HG02973 (cell line): ENCODE data around the gene RPAIN.
"Not testable (repeated sequence)": the region's sequence is repeated elsewhere in the genome, so short reads cannot be mapped to it uniquely, and the experiment has no call there.

Experiments
- ATAC-seq: cut with Tn5 transposase; IDR thresholded peaks from one replicate; pipeline ENCODE4 v1.9.1; 2021; ENCODE audit warnings: moderate library complexity; ENCODE audit not compliant: unreplicated experiment

Gene RPAIN

DNA sequence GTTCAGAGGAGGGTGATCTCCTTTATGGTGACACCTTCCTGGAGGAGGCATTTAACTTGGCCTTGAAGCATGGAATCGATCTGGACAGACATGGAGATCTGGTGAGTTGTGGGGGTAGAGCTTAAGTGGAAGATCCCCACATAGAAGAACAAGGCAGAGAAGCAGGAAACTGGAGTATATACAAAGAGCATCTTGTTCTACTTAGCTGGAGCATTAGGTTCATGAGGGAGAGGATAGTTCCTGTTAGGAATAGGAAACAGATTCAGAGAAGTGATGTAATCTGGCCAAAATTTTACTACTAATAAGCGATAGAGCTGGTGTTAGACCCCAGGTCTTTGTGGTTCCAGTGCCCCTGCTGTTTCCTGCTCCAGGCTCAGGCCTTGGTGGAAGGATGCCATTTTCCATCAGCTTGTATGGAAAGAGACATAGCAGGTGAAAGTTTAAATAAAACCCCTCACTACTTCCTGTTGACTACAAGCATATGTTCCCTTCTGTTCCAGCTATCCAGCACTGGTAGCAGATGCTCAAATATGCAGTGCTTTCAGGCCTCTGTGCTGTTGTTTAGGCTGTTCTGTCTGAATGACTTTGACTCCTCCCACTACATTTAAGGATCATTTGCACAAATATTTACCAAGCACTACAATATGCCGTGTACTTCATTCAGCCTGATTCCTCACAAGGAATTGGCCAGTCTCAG, 9.4 kb downstream of the RPAIN start:
- no peak for ATAC-seq

GRCh38 chr17:5430413-5430999, 10.5 kb downstream of the RPAIN start:
- ATAC-seq: no peak

- not testable (repeated sequence) for ATAC-seq
These were observed 11.3 kb downstream of the RPAIN start for GRCh38 chr17:5431234-5431633.

DNA sequence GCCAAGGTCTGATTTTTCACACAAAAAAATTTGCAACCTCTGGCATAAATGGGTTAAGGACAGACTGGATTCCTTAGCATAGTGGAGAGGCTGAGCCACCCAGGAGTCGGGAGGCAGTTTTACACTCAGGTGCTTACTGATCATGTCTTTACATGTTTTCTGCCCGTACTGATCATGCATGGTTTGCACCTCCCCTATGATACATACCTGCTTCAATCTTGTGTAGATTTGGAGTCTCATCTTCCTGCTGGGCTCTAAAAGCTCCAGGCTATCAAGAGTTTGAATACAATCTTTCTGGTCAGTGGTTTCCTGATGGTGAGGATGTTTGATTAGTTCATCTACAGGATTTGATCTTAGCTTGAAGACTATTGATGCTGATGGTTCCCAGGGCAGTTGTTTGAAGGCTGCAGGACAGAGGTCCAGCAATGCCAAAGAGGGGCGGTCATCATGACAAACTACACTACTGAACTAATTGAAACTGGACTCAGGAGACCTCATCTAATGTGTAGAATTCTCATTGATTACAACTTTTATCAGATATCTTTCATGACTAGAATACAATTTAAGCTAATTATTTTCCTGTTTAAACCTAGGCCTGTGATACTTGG, 12.1 kb downstream of the RPAIN start:
- ATAC-seq: no peak

- no peak for ATAC-seq
These were observed 15.0 kb downstream of the RPAIN start for GRCh38 chr17:5434984-5435383.

DNA sequence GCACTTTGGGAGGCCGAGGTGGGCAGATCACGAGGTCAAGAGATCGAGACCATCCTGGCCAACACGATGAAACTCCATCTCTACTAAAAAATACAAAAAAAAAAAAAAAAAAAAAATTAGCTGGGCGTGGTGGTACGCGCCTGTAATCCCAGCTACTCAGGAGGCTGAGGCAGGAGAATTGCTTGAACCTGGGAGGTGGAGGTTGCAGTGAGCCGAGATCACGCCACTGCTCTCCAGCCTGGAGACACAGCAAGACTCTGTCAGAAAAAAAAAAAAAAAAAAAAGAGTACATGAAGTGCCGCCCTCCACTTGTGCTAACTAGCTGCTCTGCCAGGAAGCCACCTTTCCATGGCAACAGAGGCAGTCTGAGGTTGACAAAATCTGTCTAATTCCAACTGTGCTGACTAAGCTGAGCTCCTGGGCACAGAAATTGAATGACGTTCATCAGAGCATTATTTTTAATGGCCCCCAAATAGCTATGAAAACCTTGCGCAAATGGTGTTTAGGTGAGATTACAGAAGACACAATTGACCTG, 15.9 kb downstream of the RPAIN start:
- not testable (repeated sequence) for ATAC-seq

DNA sequence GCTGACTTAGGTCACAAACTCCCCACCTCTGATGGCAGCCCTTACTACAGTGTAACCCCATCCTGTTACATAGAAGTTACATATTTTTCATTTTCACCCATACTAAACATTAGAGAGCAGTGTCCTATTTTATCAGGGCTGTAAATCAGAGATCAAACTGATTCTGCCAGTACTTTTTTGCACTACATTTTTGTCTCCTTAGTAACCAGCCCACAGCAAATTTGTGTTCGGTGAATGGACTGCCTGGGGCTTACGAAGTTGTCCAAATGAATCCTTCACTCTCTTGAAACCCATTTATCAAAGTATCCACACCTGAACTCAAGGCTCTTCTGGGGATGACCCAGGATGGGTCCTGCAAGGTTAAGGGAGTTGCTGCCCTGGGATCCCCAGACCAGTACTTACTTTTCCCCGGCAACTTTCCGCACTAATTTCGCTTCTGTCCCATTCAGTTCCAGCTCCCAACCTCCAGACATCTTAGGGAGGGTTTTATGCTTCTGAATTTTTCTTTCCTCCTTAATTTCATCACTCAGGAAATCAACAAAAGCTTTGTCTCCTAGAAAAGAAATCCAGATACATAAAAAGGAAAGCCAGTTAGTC, 17.8 kb downstream of the RPAIN start:
- ATAC-seq: no peak

DNA sequence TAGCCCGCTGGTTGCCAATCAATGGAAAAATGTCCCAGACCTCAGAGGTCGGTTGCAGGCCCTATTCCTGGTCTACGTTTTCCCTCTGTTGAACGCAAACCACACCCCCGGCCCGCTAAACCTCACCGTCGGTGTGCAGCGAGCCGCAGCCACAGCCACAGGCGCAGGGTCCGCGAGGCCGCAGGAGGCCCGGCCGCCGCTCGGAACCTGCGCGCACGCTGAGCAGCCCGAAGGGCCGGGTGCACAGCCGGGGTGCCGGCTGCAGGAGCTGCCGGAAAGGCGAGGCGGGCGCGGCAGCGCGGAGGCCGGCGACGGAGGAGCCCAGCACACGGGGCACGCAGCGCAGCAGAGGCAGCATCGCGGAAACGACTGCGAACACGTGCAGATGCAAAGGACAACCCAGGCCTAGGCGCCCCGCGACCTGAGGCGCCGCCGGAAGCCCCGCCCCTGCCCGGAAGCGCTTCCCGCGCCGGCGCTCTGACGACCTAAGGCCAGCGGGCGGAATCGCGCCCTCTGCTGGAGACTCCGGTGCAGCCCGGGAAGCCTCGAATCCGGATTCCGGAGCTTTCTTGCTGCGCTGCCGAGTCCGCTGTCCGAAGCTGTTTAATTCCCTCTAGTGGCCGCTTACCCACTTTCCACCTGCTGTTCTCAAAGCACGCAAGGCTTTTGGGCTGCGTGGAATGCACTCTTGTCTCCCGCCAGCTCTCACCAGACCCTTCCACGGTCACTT, 18.9 kb downstream of the RPAIN start, which contains the start of gene C1QBP:
Gene C1QBP (minus strand): TSS at position 440 of the 730 bp plus-strand sequence. CDS start 82 bp downstream, at position 358.
- peak; percentile 74 for ATAC-seq

DNA sequence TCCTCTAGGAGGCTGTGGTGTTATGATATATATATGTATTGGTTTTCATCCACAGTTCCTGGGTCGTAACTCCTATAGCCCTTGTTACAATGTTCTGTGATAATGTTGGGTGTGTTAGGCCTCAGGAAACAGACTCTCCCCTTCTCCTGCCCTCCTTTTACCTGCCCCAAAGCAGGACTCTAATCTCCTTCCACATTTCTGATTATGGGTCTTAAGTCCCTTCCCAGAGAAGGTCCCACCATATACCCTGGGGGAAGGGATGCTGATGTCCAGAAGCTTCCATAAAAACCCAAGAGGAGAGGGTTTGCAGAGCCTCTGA, 19.4 kb downstream of the RPAIN start:
- no peak for ATAC-seq

GRCh38 chr17:5443728-5444127, 23.7 kb downstream of the RPAIN start:
- ATAC-seq: no peak

DNA sequence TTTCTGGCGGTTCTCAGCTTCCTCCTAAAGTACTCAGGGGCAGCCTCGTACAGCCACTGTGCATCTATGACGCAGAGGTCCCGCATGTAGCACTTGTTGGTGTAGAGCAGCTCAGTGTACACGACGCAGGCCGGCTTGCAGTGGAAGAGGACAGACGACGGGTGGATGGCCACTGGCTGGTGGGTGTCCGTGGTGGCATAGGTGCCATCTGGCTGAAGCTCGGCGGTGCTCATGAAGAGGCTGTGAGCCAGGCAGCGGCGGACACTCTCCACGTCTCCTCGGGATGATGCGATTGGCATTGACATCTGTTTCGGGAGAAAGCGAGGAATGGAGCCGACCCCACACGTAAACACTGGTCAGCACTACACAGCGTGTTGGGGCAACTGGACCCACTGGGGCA, 24.2 kb downstream of the RPAIN start:
- no peak for ATAC-seq

GRCh38 chr17:5446786-5447185, 26.8 kb downstream of the RPAIN start:
- no peak for ATAC-seq

GRCh38 chr17:5464717-5465507, 44.9 kb downstream of the RPAIN start:
- no peak for ATAC-seq

- no peak for ATAC-seq
These were observed 46.3 kb downstream of the RPAIN start for GRCh38 chr17:5466295-5466694.

DNA sequence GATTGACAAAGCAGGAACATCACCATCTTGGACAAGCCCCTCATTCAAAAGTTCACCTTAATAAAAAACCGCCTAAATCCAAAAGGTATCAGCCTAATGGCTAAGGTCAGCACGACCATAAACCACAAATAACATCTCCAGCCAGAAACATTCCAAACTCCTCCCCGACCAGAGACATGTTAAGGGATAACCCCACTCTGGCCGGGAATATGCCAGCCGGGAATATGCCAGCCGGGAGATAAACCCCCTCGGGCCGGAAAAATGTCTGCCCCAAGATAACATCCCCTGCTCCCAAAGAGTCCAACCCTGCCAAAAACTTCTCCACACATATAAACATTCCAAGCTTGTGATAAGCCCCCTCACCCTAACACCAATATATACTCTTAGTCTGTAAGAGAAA, 47.4 kb downstream of the RPAIN start:
- no peak for ATAC-seq

DNA sequence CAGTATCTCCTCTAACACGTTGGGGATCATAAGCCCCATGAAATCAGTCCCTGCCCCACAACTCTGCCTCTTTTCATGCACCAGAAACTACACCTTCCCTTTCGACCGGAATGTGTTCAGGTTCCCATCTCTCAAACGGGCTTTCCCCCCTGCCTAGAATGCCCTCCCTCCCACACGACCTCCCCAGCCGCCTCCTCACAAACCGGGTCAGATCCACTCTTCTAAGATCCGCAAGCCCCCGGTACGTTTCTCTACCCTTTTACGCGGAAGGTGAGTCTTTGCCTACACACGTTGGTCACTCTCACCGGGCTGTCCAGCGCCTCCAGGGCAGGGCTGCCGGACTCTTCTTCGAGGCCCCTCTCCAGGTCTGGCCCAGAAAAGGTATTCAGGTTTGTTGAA, 48.1 kb downstream of the RPAIN start:
- ATAC-seq: peak; percentile 16

GRCh38 chr17:5472511-5472910, 52.5 kb downstream of the RPAIN start:
- no peak for ATAC-seq

- ATAC-seq: no peak
These were observed 53.9 kb downstream of the RPAIN start for GRCh38 chr17:5473906-5474305.

- ATAC-seq: no peak
These were observed 59.0 kb downstream of the RPAIN start for GRCh38 chr17:5478992-5479391.

- ATAC-seq: no peak
These were observed 61.0 kb downstream of the RPAIN start for GRCh38 chr17:5480962-5481361.
